ENCODE measurements around the gene CENPX. TPM values are rescaled to one million over a fixed set of nuclear protein-coding genes. Genes with fewer than 3 reads are reported as not detected.
"Not testable (repeated sequence)": the region's sequence is repeated elsewhere in the genome, so short reads cannot be mapped to it uniquely, and the experiment has no call there.

Gene CENPX
- total RNA-seq, 2 experiments from 2014 or later, result 86.7 to 87.7 TPM

DNA sequence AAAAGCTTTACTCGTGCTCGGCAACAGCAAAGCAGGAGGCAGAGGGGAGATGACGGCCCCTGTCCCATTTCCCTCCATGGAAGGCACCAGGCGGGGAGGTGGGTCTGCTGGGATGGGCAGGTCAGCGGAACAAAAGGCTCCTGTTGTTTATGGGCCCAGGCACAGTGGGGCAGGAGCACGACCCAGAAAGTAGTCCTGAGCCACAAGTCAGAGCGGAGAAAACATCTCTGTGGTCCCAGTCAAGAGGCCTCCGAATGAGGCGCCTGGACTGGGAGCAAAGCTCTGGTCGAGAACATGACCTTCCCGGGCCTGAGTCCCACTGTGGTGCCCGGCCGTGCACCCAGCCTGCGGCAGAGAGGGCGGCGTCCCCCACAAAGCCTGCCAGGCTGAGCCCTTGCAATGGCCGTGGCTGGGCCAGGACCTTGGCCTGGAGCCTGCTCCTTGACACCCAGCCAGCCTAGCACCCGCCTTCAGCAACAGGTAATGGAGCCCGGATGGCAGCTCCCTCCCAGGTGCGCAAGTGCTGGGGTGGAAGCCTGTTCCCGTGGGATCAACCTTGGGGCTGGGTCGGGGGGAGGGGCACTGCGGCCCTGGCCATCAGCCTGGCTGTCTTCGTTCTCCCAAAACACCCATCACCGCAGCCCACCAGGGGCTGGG is 25.4 kb upstream of the CENPX start:
- DNase-seq (no peak), ATAC-seq (no peak)
- Mint-ChIP-seq H3K36me3 (ENCODE audit: low read depth) (no peaks in the 10 kb centered on the region), H3K27ac (no peak overlapping the region), H3K4me3 (no peak overlapping the region), H3K27me3 (ENCODE audit: low read depth) (no peaks in the 10 kb centered on the region), H3K4me1 (ENCODE audit: low read depth) (peaks cover 14% of the 10 kb centered on the region), H3K9me3 (ENCODE audit: insufficient read depth) (no peaks in the 10 kb centered on the region)
- ChIA-PET POLR2A (interaction anchor here (0.6 kb wide), 1 partner anchor 252 kb away, joined by 3 read pairs; no protein-coding TSS in a partner anchor), CTCF (interaction anchor here (1.4 kb wide), 1 partner anchor 10 kb away, joined by 5 read pairs; the partner anchor contains the start of gene DCXR)

DNA sequence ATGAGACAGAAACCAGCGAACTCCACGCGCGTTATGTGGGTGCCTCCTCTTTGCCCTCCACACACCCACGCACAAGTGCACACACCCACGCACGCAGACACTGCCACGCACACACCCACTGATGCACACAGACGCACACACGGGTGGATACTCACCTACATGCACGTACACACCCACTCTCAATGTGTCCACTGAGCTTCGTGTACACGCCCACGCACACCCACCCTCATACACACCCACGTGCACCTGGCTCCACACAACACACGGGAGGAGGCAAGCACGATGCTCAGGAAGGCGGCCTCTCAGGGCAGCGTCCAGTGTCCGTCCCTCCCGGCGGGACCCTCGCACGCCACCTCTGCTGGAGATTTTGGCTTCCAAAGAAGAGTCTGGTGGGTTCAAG is 24.7 kb upstream of the CENPX start:
- DNase-seq, result no peak
- ChIA-PET CTCF (no interaction called here), POLR2A (interaction anchor here (0.6 kb wide), 1 partner anchor 253 kb away, joined by 3 read pairs; no protein-coding TSS in a partner anchor)
- Mint-ChIP-seq H3K4me3 (no peak overlapping the region), H3K27me3 (ENCODE audit: low read depth) (no peaks in the 10 kb centered on the region), H3K4me1 (ENCODE audit: low read depth) (peaks cover 9% of the 10 kb centered on the region), H3K9me3 (ENCODE audit: insufficient read depth) (no peaks in the 10 kb centered on the region), H3K27ac (no peak overlapping the region), H3K36me3 (ENCODE audit: low read depth) (no peaks in the 10 kb centered on the region)
- ATAC-seq, result no peak

DNA sequence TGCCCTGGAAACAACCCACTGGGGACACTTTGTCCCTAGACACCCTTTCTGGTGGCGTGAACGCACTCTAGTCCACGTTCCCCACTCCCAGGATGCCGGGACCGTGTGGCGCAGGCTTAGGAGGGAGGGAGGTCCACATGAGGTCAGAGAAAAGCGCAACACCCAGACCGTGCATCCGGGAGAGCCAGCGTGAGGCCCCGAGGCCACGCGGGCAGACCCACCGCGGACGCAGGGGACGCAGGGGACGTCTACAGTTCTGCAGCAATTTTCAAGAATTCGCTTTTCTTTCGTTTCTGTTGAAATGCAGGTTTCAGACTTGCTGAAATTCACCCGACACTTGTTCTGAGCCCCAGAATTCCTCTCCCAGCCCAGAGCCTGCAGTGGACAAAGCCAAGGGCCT is 24.2 kb upstream of the CENPX start:
- Mint-ChIP-seq H3K27me3 (ENCODE audit: low read depth) (no peaks in the 10 kb centered on the region), H3K4me3 (no peak overlapping the region), H3K36me3 (ENCODE audit: low read depth) (no peaks in the 10 kb centered on the region), H3K9me3 (ENCODE audit: insufficient read depth) (no peaks in the 10 kb centered on the region), H3K4me1 (ENCODE audit: low read depth) (peaks cover 9% of the 10 kb centered on the region), H3K27ac (no peak overlapping the region)
- CTCF ChIA-PET, result no interaction called here
- POLR2A ChIA-PET, result interaction anchor here (0.9 kb wide), 1 partner anchor 502 kb away, joined by 4 read pairs; no protein-coding TSS in a partner anchor
- DNase-seq (no peak), ATAC-seq (no peak)

DNA sequence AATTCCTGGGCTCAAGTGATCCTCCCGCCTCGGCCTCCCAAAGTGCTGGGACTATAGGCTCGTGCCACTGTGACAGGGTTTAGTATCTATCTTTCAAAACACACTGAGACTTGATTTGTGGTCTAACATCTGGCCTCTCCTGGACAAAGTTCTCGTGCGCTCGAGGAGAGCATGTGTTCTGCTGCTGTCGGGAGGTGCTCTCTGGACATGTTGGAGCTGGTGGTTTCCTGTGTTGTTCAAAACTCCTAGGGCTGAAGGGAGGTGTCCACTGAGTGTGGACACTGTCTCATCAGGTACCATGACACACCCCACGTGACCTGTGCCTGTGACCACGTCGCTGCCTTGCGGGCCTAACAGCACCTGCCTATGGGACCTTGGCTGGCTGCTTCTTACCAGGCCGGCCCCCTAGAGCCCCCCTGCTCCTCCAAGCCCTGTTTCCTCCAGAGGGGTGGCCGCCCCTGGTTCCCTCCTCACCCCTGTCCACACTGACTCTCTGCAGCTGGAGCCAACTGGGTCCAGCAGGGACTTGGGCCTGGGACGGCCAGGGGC is 23.3 kb upstream of the CENPX start:
- peaks cover 9% of the 10 kb centered on the region for H3K4me1 Mint-ChIP-seq (ENCODE audit: low read depth)
- ChIA-PET CTCF (no interaction called here), POLR2A (interaction anchor here (0.9 kb wide), 1 partner anchor 503 kb away, joined by 4 read pairs; no protein-coding TSS in a partner anchor)
- H3K9me3 Mint-ChIP-seq (ENCODE audit: insufficient read depth), result no peaks in the 10 kb centered on the region
- no peak overlapping the region for H3K27ac Mint-ChIP-seq
- no peak for ATAC-seq
- no peaks in the 10 kb centered on the region for H3K36me3 Mint-ChIP-seq (ENCODE audit: low read depth)
- H3K27me3 Mint-ChIP-seq (ENCODE audit: low read depth), result no peaks in the 10 kb centered on the region
- H3K4me3 Mint-ChIP-seq, result no peak overlapping the region
- no peak for DNase-seq

DNA sequence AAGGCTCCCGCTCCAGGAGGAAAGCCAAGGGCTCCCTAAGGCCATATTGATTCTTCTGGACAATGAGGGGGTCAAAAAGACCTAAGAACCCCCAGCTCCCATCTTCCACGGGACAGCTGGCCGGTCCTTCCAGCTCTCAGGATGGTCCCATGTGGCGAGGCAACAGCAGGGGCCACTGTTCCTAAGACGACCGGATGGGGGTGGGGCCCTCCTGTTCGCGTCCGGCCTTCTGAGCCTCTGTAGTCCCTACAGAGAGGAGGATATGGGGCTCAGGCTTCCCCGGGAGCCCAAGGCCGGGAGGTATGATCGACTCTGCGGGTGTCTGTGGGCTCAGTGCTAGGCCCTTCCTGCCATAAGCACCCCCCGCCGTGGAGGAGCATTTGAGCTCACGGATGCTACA is 20.8 kb upstream of the CENPX start:
- no peak overlapping the region for H3K4me3 Mint-ChIP-seq
- ATAC-seq (no peak), DNase-seq (no peak)
- H3K4me1 Mint-ChIP-seq (ENCODE audit: low read depth), result peaks cover 5% of the 10 kb centered on the region
- no peaks in the 10 kb centered on the region for H3K36me3 Mint-ChIP-seq (ENCODE audit: low read depth)
- H3K27ac Mint-ChIP-seq, result no peak overlapping the region
- no peaks in the 10 kb centered on the region for H3K27me3 Mint-ChIP-seq (ENCODE audit: low read depth)
- CTCF ChIA-PET, result no interaction called here
- POLR2A ChIA-PET, result no interaction called here
- no peaks in the 10 kb centered on the region for H3K9me3 Mint-ChIP-seq (ENCODE audit: insufficient read depth)

DNA sequence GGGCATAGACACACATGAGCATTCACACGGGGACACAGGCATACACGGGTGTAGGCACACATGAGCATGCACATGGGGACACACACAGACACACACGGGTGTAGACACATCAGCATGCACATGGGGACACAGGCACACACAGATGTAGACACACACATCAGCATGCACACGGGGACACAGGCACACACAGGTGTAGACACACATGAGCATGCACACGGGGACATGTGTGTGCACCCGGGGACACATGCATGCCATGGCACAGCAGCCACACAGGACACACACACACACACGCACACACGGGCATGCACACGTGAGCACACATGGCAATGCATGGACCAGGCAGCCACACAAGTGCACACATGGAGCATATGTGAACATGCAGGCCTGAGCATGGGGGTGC is 20.0 kb upstream of the CENPX start:
- CTCF ChIA-PET, result no interaction called here
- H3K4me3 Mint-ChIP-seq, result no peak overlapping the region
- ATAC-seq (no peak), DNase-seq (no peak)
- POLR2A ChIA-PET, result no interaction called here
- no peaks in the 10 kb centered on the region for H3K36me3 Mint-ChIP-seq (ENCODE audit: low read depth)
- H3K4me1 Mint-ChIP-seq (ENCODE audit: low read depth), result peaks cover 11% of the 10 kb centered on the region
- no peaks in the 10 kb centered on the region for H3K27me3 Mint-ChIP-seq (ENCODE audit: low read depth)
- H3K9me3 Mint-ChIP-seq (ENCODE audit: insufficient read depth), result no peaks in the 10 kb centered on the region
- H3K27ac Mint-ChIP-seq, result no peak overlapping the region

DNA sequence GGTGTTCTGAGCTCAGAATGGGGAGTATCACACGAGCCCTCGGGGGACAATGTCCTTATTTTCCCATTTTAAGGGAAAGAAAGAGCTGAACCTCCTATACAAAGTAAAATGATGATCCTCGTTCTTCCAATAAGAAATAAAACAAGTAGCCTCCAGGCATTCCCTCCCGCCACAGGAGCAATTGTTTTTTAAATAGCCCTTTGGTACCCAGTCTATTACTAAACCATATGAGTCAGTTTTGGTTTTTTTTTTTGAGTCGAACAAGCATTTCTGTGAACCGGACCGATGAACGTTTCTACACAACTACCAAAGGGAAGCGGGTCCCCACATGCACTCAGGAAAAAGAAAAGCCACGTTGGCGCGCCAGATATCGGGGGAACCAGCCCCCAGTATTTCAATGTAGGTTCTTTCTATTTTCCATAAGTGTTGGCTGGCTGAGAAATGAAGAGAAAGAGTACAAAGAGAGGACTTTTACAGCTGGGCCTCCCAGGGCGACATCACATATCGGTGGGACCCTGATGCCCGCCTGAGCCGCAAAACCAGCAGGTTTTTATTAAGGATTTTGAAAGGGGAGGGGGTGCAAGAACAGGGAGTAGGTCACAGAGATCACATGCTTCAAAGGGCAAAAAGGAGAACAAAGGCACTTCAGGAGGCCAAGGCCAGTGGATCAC is 18.6 kb upstream of the CENPX start:
- ChIA-PET CTCF (interaction anchor here (0.8 kb wide), 1 partner anchor 11 kb away, joined by 4 read pairs; no protein-coding TSS in a partner anchor), POLR2A (no interaction called here)
- Mint-ChIP-seq H3K27ac (no peak overlapping the region), H3K9me3 (ENCODE audit: insufficient read depth) (no peaks in the 10 kb centered on the region), H3K36me3 (ENCODE audit: low read depth) (no peaks in the 10 kb centered on the region), H3K27me3 (ENCODE audit: low read depth) (no peaks in the 10 kb centered on the region), H3K4me1 (ENCODE audit: low read depth) (peaks cover 14% of the 10 kb centered on the region), H3K4me3 (no peak overlapping the region)
- DNase-seq, result no peak
- ATAC-seq, result no peak

DNA sequence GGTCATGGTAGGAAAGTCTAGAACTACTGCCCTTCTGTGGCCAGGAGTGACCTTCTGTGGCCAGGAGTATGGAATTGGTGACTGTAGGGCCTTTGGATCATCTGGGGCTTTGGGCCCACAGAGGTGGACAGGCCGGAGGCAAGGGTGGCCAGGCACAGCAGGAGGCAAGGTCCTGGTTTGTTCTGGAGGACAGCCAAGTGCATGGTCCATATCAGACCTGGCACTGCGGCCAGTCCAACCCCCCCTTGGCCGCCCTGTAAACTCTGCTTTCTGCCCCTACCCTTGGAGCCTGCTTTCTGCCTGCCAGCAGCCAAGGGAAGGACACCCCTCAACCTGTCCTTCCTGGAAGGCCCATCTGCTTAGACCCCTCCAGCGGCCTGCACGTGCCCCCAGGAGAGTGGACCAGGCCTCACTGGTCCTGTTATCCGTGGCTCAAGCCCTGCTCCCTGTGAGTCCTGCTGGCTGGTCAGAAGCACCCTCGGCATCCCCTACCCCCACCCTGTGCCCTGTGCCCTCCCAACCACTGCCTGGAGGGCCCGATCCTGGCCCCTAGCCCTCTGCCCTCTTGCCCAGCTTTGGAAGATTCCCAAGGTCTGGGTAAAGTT is 17.1 kb upstream of the CENPX start:
- peaks cover 25% of the 10 kb centered on the region for H3K4me1 Mint-ChIP-seq (ENCODE audit: low read depth)
- H3K4me3 Mint-ChIP-seq, result no peak overlapping the region
- CTCF ChIA-PET, result no interaction called here
- POLR2A ChIA-PET, result interaction anchor here (0.6 kb wide), 1 partner anchor 97 kb away, joined by 4 read pairs; no protein-coding TSS in a partner anchor
- no peaks in the 10 kb centered on the region for H3K9me3 Mint-ChIP-seq (ENCODE audit: insufficient read depth)
- H3K27me3 Mint-ChIP-seq (ENCODE audit: low read depth), result no peaks in the 10 kb centered on the region
- H3K27ac Mint-ChIP-seq, result no peak overlapping the region
- no peak for ATAC-seq
- H3K36me3 Mint-ChIP-seq (ENCODE audit: low read depth), result peaks cover 10% of the 10 kb centered on the region
- no peak for DNase-seq

DNA sequence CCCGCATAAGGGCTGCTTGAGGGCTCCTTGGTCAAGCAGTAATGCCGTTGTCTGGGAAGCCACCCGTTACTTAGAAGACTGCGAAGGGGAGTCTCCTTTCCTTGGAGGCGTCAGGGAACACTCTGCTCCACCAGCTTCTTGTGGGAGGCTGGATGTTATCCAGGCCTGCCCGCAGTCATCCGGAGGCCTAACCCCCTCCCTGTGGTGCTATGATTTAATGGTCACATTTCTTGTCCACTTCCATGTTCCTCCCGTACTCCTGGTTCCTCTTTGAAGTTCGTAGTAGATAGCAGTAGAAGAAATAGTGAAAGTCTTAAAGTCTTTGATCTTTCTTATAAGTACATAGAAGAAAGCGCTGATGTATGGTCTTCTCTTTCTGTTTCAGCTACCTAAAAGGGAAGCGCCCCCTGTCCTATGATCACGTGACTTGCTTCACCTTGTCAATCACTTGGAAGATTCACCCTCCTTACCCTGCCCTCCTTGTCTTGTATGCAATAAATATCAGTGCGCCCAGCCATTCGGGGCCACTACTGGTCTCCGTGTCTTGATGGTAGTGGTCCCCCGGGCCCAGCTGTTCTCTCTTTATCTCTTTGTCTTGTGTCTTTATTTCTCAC is 16.2 kb upstream of the CENPX start:
- not testable (repeated sequence) for H3K4me3 Mint-ChIP-seq; DNase-seq; ATAC-seq; H3K27me3 Mint-ChIP-seq (ENCODE audit: low read depth); H3K9me3 Mint-ChIP-seq (ENCODE audit: insufficient read depth)
- ChIA-PET CTCF (interaction anchor here (0.7 to 2.1 kb wide), 5 partner anchors 9 to 126 kb away, joined by 3 to 32 read pairs (median 3); partner anchors contain the start of genes CENPX and LRRC45), POLR2A (interaction anchor here (1.3 to 1.8 kb wide), 2 partner anchors 12 to 13 kb away, joined by 3 to 12 read pairs; partner anchors contain the start of gene GPS1)
- peaks cover 25% of the 10 kb centered on the region for H3K4me1 Mint-ChIP-seq (ENCODE audit: low read depth)
- peaks cover 14% of the 10 kb centered on the region for H3K36me3 Mint-ChIP-seq (ENCODE audit: low read depth)
- H3K27ac Mint-ChIP-seq, result peak overlapping the region; percentile 25

DNA sequence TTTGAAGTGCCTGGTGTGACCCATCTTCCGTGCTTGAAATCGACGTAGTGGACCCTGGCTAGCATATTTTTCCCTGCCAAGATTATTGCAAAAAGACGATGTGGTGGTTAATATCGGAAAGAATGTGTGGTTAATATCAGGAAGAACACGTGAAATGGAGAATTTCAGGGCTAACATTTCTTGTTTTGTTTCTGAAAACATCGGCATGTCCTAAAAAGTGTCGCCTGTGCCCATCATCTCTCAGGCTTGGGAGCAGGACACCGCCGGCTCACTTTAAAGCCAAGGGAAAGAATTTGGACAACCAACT is 15.2 kb upstream of the CENPX start:
- no peak for ATAC-seq
- peaks cover 27% of the 10 kb centered on the region for H3K4me1 Mint-ChIP-seq (ENCODE audit: low read depth)
- H3K27me3 Mint-ChIP-seq (ENCODE audit: low read depth), result no peaks in the 10 kb centered on the region
- CTCF ChIA-PET, result interaction anchor here (0.6 to 2.6 kb wide), 31 partner anchors 8 to 721 kb away, joined by 3 to 32 read pairs (median 4); partner anchors contain the start of genes CENPX, DUS1L, GPS1 and LRRC45
- DNase-seq, result no peak
- H3K27ac Mint-ChIP-seq, result peak overlapping the region; percentile 94
- peaks cover 16% of the 10 kb centered on the region for H3K36me3 Mint-ChIP-seq (ENCODE audit: low read depth)
- no peaks in the 10 kb centered on the region for H3K9me3 Mint-ChIP-seq (ENCODE audit: insufficient read depth)
- peak overlapping the region; percentile 78 for H3K4me3 Mint-ChIP-seq
- POLR2A ChIA-PET, result interaction anchor here (0.6 to 1.8 kb wide), 11 partner anchors 9 to 1162 kb away, joined by 3 to 12 read pairs (median 3); partner anchors contain the start of genes CD7, CENPX, DUS1L and GPS1

DNA sequence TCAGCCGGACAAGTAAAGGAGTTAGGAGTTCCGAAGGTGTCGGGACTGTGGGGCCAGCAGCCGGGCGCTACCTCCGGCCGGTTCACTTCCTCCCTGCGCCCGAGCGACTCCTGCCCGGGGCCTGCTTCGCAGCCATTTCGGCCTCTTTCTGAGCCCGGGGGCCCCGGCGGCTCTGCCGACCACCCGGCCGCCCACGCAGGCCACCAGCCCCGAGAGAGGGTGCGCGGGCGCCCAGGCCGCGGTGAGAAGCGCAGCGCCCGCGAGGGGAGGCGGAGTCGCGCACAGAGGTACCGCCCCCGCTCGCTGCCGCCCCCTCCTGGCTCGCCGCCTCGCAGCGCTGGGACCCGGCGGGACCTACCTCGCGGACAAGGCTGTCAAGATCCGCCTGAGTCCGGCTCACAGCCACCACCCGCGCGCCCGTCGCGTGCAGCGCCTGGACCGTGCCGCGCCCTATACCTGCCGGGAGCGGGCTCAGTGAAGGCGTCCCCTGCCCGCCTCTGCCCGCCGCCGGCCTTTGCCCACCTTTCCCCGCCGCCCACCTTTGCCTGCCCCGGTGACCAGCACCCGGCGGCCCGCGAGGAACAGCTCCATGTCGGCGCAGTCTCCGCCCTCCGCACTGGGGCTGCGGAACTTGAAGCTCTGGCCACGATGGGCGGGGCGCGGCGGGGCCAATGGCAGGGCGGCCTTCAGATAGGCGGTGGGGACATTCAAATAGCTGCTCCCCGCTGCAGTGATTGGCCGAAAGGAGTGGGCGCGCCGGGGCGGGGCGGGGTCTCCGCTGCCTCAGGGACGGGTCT is 14.6 kb upstream of the CENPX start, which contains the start of gene DCXR:
TSS of gene DCXR (minus strand) at position 606 of the 797 bp plus-strand sequence. CDS start at position 591, 15 bp downstream.
- CTCF ChIA-PET, result interaction anchor here (0.6 to 2.6 kb wide), 32 partner anchors 7 to 721 kb away, joined by 3 to 32 read pairs (median 4); partner anchors contain the start of genes CENPX, DUS1L, GPS1 and LRRC45
- Mint-ChIP-seq H3K9me3 (ENCODE audit: insufficient read depth) (no peaks in the 10 kb centered on the region), H3K4me3 (peak within 1 kb of the TSS; percentile 78)

More for the DNA sequence above, 14.6 kb upstream of the CENPX start, which contains the start of gene DCXR:
- peaks cover 16% of the 10 kb centered on the region for H3K36me3 Mint-ChIP-seq (ENCODE audit: low read depth)
- no peaks in the 10 kb centered on the region for H3K27me3 Mint-ChIP-seq (ENCODE audit: low read depth)
- DNase-seq (peak; percentile 98), ATAC-seq (peak; percentile 96)
- peaks cover 28% of the 10 kb centered on the region for H3K4me1 Mint-ChIP-seq (ENCODE audit: low read depth)
- POLR2A ChIA-PET, result interaction anchor here (0.6 to 1.8 kb wide), 11 partner anchors 9 to 1163 kb away, joined by 3 to 12 read pairs (median 3); partner anchors contain the start of genes CD7, CENPX, DUS1L and GPS1
- peak within 1 kb of the TSS; percentile 94 for H3K27ac Mint-ChIP-seq

All from activated CD8-positive, alpha-beta T cell treated with anti-CD3 and anti-CD28 coated beads, Interleukin-2, amount 10 ng/mL, durations not matched to agents 7 days and 5 days (primary cell).